ENCODE results near the gene MIB2. TPM values are rescaled to one million over a fixed set of nuclear protein-coding genes. Genes with fewer than 3 reads are reported as not detected.

The MIB2 gene
- total RNA-seq, 1 donor from 2014 or later: 81.2 TPM

DNA sequence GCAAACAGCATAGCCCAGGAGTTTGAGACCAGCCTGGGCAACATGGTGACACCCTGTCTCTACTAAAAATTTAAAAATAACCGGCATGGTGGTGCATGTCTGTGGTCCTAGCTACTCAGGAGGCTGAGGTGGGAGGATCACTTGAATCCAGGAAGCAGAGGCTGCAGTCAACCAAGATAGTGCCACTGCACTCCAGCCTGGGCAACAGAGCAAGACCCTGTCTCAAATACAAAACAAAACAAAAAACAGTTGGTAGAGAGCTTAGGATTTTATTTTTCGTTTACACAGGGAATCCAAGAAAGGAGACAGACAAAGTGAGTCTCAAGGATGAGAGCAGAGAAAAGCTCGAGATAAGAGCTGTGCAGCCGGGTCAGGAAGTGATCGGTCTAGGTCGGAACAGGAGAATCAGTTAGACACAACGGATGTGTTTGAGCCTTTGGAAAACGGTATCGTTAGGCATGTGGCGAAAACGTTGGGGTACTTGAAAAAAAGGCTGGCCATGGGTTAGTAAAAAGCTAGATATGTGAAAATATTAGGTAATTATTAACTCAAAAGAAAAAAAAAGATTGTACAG is 1.7 kb upstream of the MIB2 start:
- DNase-seq (ENCODE audit: extremely low read depth, low read depth, low spot score): no peak

- DNase-seq (ENCODE audit: extremely low read depth, low read depth, low spot score): no peak
Measured at GRCh38 chr1:1614204-1614953, 921 bp upstream of the MIB2 start.

GRCh38 chr1:1614954-1615255 is 395 bp upstream of the MIB2 start:
- no peak for DNase-seq (ENCODE audit: extremely low read depth, low read depth, low spot score)

GRCh38 chr1:1616045-1616790 is 918 bp downstream of the MIB2 start:
- no peak for DNase-seq (ENCODE audit: extremely low read depth, low read depth, low spot score)

- DNase-seq (ENCODE audit: extremely low read depth, low read depth, low spot score): no peak
Measured at GRCh38 chr1:1616838-1617237, 1.5 kb downstream of the MIB2 start.

DNA sequence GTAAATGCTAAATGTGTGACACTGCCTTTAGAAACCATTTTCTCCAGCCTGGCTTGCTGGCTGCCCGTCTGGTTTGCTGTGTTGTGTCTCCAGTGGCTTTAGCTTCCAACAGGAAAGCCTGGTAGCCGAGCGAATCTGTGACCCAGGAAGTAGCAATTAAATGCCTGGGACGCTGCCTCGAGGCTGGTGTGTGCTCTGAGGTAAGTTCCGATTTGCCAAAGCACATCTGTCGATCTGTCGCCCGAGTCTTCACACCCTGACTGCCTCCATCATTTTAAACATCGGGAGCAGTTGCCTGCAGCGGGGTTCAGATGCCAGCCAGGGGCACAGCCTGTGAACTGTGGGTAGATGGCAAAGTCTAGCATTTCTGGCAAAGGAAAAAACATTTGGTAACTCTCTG is 2.2 kb downstream of the MIB2 start:
- DNase-seq (ENCODE audit: extremely low read depth, low read depth, low spot score): no peak

- no peak for DNase-seq (ENCODE audit: extremely low read depth, low read depth, low spot score)
Measured at GRCh38 chr1:1617925-1618324, 2.6 kb downstream of the MIB2 start.

DNA sequence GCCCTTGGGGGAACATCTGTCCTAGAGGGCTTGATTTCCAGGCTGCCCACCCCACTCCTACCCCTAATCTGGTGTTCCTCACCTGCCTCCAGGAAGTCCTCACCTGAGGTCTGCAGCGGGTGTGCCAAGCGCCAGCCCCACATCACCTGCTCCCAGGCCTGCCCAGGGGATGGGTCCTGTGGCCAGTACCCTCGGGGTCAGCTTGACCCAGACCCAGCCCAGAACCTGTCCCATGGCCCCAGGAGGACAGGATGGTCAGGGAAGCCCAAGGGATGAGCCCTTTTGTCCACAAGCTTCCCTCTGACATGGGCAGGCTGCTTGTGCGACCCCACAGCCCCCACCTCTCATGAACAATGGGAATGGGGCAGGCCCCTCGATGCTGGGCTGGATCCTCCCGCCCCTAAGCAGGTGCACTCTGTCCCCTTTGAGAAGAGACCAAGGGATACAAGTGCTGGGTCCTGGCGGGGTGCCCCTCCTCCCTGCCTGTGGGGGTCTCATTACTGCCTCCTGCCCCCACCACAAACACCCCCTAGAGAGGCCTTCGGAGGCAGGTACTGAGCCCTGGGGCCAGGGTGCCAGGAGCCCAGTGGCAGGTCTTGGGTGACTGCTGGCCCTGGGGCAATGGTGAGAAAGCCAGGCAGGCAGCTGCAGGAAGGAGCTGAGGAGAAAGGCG is 3.2 kb downstream of the MIB2 start:
- no peak for DNase-seq (ENCODE audit: extremely low read depth, low read depth, low spot score)

GRCh38 chr1:1619917-1620361 is 4.6 kb downstream of the MIB2 start:
- no peak for DNase-seq (ENCODE audit: extremely low read depth, low read depth, low spot score)

- DNase-seq (ENCODE audit: extremely low read depth, low read depth, low spot score): no peak
Measured at GRCh38 chr1:1620433-1621139, 5.3 kb downstream of the MIB2 start.

- no peak for DNase-seq (ENCODE audit: extremely low read depth, low read depth, low spot score)
Measured at GRCh38 chr1:1621173-1622009, 6.1 kb downstream of the MIB2 start.

DNA sequence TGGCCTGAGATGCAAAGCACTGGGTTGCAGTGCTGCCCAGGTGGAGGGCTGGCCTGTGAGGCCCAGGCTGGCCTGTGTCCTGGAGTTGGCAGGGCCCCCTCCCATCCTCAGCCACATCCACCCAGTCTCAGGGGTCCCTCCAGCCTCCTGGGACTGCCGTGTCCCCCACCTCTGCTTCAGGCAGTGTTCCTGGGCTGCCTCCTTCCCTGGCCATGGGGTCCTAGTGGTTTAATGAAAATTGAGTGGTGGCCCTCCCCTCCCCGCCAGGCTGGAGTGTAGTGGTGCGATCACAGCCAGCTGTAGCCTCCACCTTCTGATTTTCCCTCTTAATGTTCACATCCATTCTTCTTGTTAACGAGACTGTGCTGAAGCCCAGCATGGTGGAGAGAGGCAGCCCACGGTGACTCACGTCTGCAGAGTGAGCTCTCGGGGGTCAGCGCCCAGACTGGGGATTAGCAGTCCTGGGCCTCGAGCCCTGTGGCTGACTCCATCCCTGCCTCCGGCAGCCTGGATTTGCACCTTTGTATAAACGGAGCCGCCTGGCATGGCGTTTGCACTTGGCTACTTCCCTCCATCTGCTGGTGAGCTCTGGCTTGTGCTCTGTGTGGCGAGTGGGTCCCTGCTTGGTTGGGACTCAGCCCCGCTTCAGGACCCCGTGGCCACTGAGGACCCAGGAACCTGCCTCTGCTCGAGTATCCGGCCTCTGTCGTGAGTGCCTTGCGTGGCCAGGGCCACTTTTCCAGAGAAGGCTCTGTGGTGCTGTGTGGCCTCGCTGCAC is 6.9 kb downstream of the MIB2 start:
- no peak for DNase-seq (ENCODE audit: extremely low read depth, low read depth, low spot score)

DNA sequence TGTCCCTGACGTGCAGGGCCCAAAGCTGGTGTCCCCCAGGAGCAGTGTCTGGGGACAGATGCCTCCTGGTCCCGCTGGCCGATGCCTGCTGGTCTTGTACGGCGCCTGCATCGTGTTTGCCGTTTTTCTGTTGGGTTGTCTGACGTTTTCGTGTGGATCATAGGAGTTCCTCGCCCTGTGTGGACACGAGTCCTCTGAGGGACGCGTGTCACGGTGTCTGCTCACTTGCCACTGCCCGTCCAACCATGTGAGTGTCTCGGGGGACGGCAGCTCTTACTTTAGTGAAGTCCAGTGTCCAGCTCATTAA is 7.4 kb downstream of the MIB2 start:
- no peak for DNase-seq (ENCODE audit: extremely low read depth, low read depth, low spot score)

- no peak for DNase-seq (ENCODE audit: extremely low read depth, low read depth, low spot score)
Measured at GRCh38 chr1:1623181-1623630, 7.9 kb downstream of the MIB2 start.

DNA sequence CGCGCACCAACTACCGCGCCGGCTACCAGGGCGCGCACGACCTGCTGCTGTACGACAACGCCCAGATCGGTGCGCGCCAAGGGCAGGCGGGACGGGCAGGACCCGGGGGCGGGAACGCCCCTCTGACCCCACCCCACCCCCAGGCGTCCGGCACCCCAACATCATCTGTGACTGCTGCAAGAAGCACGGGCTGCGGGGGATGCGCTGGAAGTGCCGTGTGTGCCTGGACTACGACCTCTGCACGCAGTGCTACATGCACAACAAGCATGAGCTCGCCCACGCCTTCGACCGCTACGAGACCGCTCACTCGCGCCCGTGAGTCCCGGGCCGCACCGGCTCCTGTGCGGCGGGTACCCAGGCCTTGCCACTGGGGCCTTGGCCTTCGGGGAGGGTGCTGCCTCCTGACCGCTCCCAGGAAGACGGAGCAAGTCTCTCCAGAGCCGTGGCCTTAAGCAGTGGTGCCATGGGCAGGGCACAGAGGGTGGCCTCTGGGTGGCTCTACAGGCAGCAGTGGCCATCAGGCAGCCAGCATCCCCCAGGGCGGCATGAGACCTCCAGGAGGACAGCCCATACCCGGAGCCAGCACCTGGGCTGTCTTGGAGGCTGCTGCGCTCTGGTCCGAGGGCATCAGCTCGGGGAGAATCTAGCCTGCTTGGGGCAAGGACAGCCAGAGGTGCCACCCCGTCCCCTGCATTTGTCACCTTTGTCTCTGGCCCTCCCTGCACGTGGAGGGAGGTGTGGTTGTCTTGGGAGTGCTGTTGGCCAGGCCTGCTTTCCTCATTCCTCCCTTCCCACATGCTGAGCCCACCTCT is 8.5 kb downstream of the MIB2 start:
- no peak for DNase-seq (ENCODE audit: extremely low read depth, low read depth, low spot score)

DNA sequence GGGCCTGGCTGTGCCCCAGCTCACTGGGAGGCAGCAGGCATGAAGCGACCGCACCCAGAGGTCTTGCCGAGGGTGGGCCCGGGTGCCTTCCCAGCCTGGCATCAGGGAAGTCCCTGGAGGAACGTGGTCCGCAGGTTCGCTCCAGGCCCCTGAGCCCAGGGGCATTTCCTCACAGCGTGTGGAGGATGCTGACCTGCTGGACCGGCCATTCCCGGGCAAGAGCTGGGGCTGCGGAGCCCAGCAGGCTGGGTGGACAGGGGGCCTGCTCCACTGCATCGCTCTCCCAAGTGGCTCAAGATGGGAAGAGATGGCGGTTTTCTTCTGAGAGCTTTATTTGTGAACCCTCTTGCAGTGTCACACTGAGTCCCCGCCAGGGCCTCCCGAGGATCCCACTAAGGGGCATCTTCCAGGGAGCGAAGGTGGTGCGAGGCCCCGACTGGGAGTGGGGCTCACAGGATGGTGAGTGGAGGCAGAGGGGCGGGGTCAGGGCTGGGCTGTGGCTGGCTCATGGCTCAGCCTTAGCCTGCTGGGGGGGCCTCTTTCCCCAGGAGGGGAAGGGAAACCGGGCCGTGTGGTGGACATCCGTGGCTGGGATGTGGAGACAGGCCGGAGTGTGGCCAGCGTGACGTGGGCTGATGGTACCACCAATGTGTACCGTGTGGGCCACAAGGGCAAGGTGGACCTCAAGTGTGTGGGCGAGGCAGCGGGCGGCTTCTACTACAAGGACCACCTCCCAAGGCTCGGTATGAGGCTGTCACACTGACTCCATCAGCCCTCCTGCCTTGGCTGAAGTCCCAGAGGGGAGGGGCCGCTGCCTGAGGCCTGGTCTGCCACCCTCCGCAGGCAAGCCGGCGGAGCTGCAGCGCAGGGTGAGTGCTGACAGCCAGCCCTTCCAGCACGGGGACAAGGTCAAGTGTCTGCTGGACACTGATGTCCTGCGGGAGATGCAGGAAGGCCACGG is 9.4 kb downstream of the MIB2 start:
- no peak for DNase-seq (ENCODE audit: extremely low read depth, low read depth, low spot score)

DNA sequence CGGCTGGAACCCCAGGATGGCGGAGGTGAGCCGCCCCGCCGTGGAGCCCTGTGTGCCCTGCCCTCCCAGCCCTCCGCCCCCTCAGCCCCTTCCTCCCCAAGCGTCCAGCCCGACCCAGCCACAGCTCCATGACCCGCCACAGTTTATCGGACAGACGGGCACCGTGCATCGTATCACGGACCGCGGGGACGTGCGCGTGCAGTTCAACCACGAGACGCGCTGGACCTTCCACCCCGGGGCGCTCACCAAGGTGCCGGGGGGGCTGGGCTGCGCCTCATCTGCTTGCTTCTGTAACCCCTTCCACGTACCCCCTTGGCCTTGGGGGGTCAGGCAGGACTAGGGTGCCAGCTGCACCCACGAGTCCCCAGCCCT is 10.1 kb downstream of the MIB2 start:
- no peak for DNase-seq (ENCODE audit: extremely low read depth, low read depth, low spot score)

DNA sequence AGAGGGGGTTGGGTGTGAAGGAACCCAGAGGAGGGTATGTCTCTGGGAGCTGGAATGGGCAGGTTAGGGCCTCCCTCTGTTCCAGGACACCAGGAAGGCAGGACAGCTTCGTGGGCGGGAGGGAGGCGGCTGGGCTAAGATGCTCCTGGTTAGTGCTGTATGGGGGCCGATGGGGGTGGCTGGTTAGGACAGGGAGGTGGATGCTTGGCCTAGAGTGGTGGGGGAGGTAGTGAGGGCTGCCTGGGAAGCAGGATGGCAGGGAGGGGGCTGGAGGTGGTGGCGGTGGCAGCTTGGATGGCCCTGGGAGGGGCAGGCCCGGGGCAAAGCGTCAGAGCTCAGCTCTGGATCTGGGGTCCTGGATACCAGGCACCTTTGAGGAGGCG is 10.5 kb downstream of the MIB2 start:
- no peak for DNase-seq (ENCODE audit: extremely low read depth, low read depth, low spot score)

Measured in glomerular endothelial cell (primary cell).